Mucosa of stomach (tissue), 1 donor: ENCODE measurements around the gene NID1.

Experiments used
- H3K27me3 ChIP-seq: one replicate; pipeline ENCODE4 v1.7.0; 2013; ENCODE audit warnings: mild to moderate bottlenecking, low read length; ENCODE audit not compliant: control insufficient read depth, insufficient read depth
- H3K36me3 ChIP-seq: one replicate; pipeline ENCODE4 v1.7.0; 2013; ENCODE audit warnings: low read length; ENCODE audit not compliant: control insufficient read depth, insufficient read depth
- H3K4me1 ChIP-seq: one replicate; pipeline ENCODE4 v1.7.0; 2013; ENCODE audit warnings: mild to moderate bottlenecking, low read length; ENCODE audit not compliant: control insufficient read depth, insufficient read depth
- H3K4me3 ChIP-seq: one replicate; pipeline ENCODE4 v1.7.0; 2013; ENCODE audit warnings: low read length
- H3K9ac ChIP-seq: one replicate; pipeline ENCODE4 v1.7.0; 2013; ENCODE audit warnings: mild to moderate bottlenecking, low read length, moderate library complexity
- H3K9me3 ChIP-seq: one replicate; pipeline ENCODE4 v1.7.0; 2013; ENCODE audit warnings: mild to moderate bottlenecking, low read length, moderate library complexity; ENCODE audit not compliant: control insufficient read depth
- donor health status: Pancreatic carcinoma.

The NID1 gene

GRCh38 chr1:235996048-235996785, 68.7 kb downstream of the NID1 start:
- H3K4me1 ChIP-seq = no peaks in the 10 kb centered on the region
- H3K9me3 ChIP-seq = no peaks in the 10 kb centered on the region
- no peak overlapping the region for H3K9ac ChIP-seq
- no peaks in the 10 kb centered on the region for H3K36me3 ChIP-seq
- H3K4me3 ChIP-seq = no peak overlapping the region
- H3K27me3 ChIP-seq = no peaks in the 10 kb centered on the region

DNA sequence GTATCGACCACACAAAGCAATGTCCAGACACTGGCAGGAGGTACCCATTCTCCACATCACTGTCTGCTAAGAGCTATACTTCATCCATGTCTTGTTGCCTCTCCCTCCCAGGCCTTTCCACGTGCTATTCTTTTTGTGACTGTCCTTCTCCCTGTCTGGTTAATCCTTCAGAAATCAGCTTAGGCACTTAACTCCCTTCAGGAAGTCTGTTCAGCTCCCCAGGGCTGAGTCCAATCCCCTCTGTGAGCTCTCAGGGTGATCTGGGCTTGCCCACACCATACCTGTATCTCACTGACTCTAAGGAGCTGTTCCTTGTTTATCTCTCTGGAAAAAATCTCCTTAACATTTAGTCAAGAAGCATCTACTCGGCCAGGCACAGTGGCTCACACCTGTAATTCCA, 69.4 kb downstream of the NID1 start:
- Histone ChIP-seq H3K9me3 (no peaks in the 10 kb centered on the region), H3K27me3 (no peaks in the 10 kb centered on the region), H3K4me1 (no peaks in the 10 kb centered on the region), H3K36me3 (no peaks in the 10 kb centered on the region), H3K4me3 (no peak overlapping the region), H3K9ac (no peak overlapping the region)

DNA sequence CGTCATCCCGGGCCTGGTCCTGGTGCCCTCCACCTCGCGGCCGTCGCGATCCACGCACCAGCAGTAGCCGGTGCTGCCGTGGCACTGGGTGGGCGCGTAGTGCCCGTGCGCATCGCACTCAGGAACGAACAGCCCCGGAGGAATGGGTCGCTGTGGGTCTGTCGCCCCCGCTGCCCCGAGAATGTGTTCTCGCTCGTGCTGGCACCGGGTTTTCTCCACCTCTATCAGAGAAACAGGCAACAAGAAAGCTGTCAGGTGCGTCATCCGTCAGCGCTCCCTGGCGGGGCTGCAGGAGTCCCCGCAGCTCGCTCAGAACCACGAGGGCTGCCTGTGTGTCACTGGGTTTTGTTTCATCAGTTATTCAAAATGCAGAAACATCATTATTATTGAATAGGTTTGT, 71.2 kb downstream of the NID1 start:
- no peaks in the 10 kb centered on the region for H3K9me3 ChIP-seq
- H3K4me1 ChIP-seq = no peaks in the 10 kb centered on the region
- H3K27me3 ChIP-seq = no peaks in the 10 kb centered on the region
- H3K4me3 ChIP-seq = no peak overlapping the region
- no peaks in the 10 kb centered on the region for H3K36me3 ChIP-seq
- no peak overlapping the region for H3K9ac ChIP-seq

DNA sequence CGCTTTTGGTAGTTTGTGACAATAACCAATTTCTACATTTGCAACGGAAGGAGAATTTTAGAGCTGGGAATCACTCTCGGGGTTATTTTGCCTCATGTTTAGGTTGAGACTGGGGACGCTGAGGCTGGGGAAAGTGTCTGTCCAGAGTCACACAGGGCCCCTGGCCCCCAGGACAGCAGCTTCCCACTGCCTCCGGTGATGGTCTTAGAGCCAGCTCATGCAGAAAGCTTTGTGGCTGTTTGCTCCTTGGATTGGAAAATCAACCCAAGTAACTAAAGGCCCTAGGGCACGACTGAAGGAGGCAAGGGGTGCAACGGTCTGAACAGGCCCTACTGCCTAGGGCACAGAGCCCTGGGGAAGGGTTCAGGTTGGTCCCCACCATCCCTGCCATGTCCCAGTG, 72.0 kb downstream of the NID1 start:
- H3K9me3 ChIP-seq = no peaks in the 10 kb centered on the region
- H3K4me3 ChIP-seq = no peak overlapping the region
- no peaks in the 10 kb centered on the region for H3K4me1 ChIP-seq
- no peaks in the 10 kb centered on the region for H3K36me3 ChIP-seq
- no peaks in the 10 kb centered on the region for H3K27me3 ChIP-seq
- no peak overlapping the region for H3K9ac ChIP-seq

- no peak overlapping the region for H3K4me3 ChIP-seq
- no peaks in the 10 kb centered on the region for H3K9me3 ChIP-seq
- no peaks in the 10 kb centered on the region for H3K4me1 ChIP-seq
- H3K27me3 ChIP-seq = no peaks in the 10 kb centered on the region
- no peaks in the 10 kb centered on the region for H3K36me3 ChIP-seq
- H3K9ac ChIP-seq = no peak overlapping the region
Measured at GRCh38 chr1:235992346-235992745, 72.5 kb downstream of the NID1 start.

GRCh38 chr1:235990330-235990795, 74.5 kb downstream of the NID1 start:
- H3K9me3 ChIP-seq = no peaks in the 10 kb centered on the region
- H3K4me1 ChIP-seq = no peaks in the 10 kb centered on the region
- no peaks in the 10 kb centered on the region for H3K36me3 ChIP-seq
- no peaks in the 10 kb centered on the region for H3K27me3 ChIP-seq
- H3K9ac ChIP-seq = no peak overlapping the region
- no peak overlapping the region for H3K4me3 ChIP-seq

- Histone ChIP-seq H3K9me3 (no peaks in the 10 kb centered on the region), H3K36me3 (no peaks in the 10 kb centered on the region), H3K9ac (no peak overlapping the region)
Measured at GRCh38 chr1:235989105-235989504, 75.8 kb downstream of the NID1 start.

GRCh38 chr1:235986869-235987268, 78.0 kb downstream of the NID1 start:
- H3K36me3 ChIP-seq = no peaks in the 10 kb centered on the region
- H3K27me3 ChIP-seq = no peaks in the 10 kb centered on the region
- H3K9ac ChIP-seq = no peak overlapping the region

More at GRCh38 chr1:235989105-235989504, 75.8 kb downstream of the NID1 start:
- no peaks in the 10 kb centered on the region for H3K4me1 ChIP-seq
- H3K27me3 ChIP-seq = no peaks in the 10 kb centered on the region
- H3K4me3 ChIP-seq = no peak overlapping the region

GRCh38 chr1:235984041-235984825, 80.7 kb downstream of the NID1 start:
- Histone ChIP-seq H3K27me3 (no peaks in the 10 kb centered on the region), H3K9ac (no peak overlapping the region), H3K9me3 (no peaks in the 10 kb centered on the region), H3K4me1 (no peaks in the 10 kb centered on the region), H3K36me3 (no peaks in the 10 kb centered on the region), H3K4me3 (no peak overlapping the region)

More at GRCh38 chr1:235986869-235987268, 78.0 kb downstream of the NID1 start:
- no peaks in the 10 kb centered on the region for H3K9me3 ChIP-seq
- no peaks in the 10 kb centered on the region for H3K4me1 ChIP-seq
- H3K4me3 ChIP-seq = no peak overlapping the region

DNA sequence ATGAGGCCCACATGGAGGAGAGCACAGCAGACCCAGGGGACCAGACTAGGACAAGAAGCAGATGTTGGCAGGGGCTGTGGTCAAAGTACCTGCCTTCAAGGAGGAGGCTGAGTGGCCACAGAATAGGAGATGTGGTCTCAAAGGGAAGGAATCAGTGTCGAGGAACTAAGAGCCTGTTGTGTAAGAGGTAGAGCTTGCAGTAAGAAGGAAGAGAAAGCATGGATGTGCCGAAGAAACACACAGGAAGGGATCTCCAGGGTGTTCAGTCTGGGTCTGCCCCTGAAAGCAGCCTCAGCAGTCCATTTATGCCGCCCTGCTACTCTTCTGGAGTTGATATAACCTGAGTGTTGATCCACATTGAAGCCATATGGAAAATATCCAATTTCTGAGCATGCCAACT, 83.9 kb downstream of the NID1 start:
- Histone ChIP-seq H3K4me1 (no peaks in the 10 kb centered on the region), H3K27me3 (no peaks in the 10 kb centered on the region), H3K36me3 (no peaks in the 10 kb centered on the region), H3K4me3 (no peak overlapping the region), H3K9ac (no peak overlapping the region), H3K9me3 (no peaks in the 10 kb centered on the region)

GRCh38 chr1:235979716-235980333, 85.1 kb downstream of the NID1 start:
- Histone ChIP-seq H3K9me3 (no peaks in the 10 kb centered on the region), H3K27me3 (no peaks in the 10 kb centered on the region), H3K9ac (no peak overlapping the region), H3K4me3 (no peak overlapping the region), H3K4me1 (no peaks in the 10 kb centered on the region), H3K36me3 (no peaks in the 10 kb centered on the region)

GRCh38 chr1:235979176-235979575, 85.7 kb downstream of the NID1 start:
- Histone ChIP-seq H3K4me1 (no peaks in the 10 kb centered on the region), H3K4me3 (no peak overlapping the region), H3K9me3 (no peaks in the 10 kb centered on the region), H3K9ac (no peak overlapping the region), H3K36me3 (no peaks in the 10 kb centered on the region), H3K27me3 (no peaks in the 10 kb centered on the region)
